ENCODE results near the gene GABRR3. TPM values are rescaled to one million over a fixed set of nuclear protein-coding genes. Genes with fewer than 3 reads are reported as not detected.

The GABRR3 gene
- total RNA-seq, 4 donors from 2014 or later, result not detected

DNA sequence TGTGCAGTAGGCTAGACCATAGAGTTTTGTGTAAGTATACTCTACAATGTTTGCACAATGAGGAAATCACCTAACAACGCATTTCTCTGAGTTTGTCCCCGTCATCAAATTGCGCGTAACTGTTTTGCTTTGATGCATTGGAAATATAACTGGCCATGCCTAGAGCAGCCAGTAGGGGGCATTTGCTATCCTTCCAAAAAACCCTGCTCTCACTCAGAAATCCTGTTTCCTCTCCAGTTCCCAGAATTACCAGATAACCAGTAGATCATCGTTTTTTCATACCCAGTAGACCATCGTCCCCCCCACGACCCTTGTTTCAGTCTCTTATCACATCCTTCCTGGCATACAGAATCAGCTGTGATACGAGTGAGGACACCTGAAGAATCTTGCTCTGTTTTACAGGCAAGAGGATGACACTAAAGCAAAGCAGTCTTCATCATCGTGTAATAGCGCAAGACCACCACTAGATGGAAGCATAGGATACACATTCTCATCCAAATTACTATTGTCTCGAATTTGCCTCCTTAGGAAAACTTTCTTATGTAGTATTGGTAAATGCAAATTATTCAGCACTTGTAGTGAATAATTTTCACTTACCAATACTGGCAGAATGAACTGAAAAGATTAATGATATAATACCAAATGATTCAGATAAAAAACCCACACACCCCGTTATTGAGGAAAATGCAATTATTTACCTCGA, 4.4 kb upstream of the GABRR3 start:
- intact Hi-C loops (cut with DNase I; ENCODE audit: low total_unique reads), result loop anchor here (1.0 kb wide), 1 partner anchor 290 kb away; no protein-coding TSS in a partner anchor
- Histone ChIP-seq H3K4me1 (no peaks in the 10 kb centered on the region), H3K9me3 (no peaks in the 10 kb centered on the region), H3K4me3 (peak overlapping the region; percentile 16 to 36 (median 27)), H3K27ac (no peak overlapping the region), H3K36me3 (no peaks in the 10 kb centered on the region), H3K27me3 (no peaks in the 10 kb centered on the region)
- peak; percentile 4 to 15 for DNase-seq
- TF ChIP-seq, protein P1, sequence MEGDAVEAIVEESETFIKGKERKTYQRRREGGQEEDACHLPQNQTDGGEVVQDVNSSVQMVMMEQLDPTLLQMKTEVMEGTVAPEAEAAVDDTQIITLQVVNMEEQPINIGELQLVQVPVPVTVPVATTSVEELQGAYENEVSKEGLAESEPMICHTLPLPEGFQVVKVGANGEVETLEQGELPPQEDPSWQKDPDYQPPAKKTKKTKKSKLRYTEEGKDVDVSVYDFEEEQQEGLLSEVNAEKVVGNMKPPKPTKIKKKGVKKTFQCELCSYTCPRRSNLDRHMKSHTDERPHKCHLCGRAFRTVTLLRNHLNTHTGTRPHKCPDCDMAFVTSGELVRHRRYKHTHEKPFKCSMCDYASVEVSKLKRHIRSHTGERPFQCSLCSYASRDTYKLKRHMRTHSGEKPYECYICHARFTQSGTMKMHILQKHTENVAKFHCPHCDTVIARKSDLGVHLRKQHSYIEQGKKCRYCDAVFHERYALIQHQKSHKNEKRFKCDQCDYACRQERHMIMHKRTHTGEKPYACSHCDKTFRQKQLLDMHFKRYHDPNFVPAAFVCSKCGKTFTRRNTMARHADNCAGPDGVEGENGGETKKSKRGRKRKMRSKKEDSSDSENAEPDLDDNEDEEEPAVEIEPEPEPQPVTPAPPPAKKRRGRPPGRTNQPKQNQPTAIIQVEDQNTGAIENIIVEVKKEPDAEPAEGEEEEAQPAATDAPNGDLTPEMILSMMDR (IDR thresholded peaks at IDR 0.05 in 4 of 5, conservative IDR thresholded peaks at IDR 0.05 in 1 of 5), result peak; percentile 50 to 82 (median 75)
- TF ChIP-seq POLR2A (IDR thresholded peaks at IDR 0.05), result no peak
- in situ Hi-C loops (cut with MboI; ENCODE audit: low sequenced_read_pairs in 4 of 4), result loop anchor here (5.0 to 25.0 kb wide), 4 partner anchors 285 to 773 kb away; no protein-coding TSS in a partner anchor
- peak; percentile 94 to 96 for ATAC-seq

DNA sequence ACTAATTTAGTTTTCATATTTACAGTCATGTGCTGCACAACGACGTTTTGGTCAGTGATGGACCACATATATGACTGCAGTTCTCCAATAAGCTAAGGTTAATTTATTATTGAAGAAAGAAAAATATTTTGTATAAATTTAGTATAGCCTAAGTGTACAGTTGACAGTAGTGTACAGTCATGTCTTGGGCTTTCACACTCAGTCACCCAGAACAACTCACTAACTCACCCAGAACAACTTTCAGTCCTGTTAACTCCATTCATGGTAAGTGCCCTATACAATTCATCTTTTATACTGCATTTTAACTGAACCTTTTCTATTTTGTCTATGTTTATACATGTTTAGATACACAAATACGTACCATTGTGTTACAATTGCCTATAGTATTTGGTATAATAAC, 3.8 kb upstream of the GABRR3 start:
- no peak overlapping the region for H3K4me3 ChIP-seq
- TF ChIP-seq, protein P1 (IDR thresholded peaks at IDR 0.05 in 4 of 5, conservative IDR thresholded peaks at IDR 0.05 in 1 of 5), result no peak
- TF ChIP-seq POLR2A (IDR thresholded peaks at IDR 0.05), result no peak
- no peaks in the 10 kb centered on the region for H3K36me3 ChIP-seq
- intact Hi-C loops (cut with DNase I; ENCODE audit: low total_unique reads) (loop anchor here (1.0 kb wide), 1 partner anchor 290 kb away; no protein-coding TSS in a partner anchor), in situ Hi-C loops (cut with MboI; ENCODE audit: low sequenced_read_pairs in 4 of 4) (loop anchor here in 2 of 4 donors (25.0 kb wide), 2 partner anchors 298 to 773 kb away; no protein-coding TSS in a partner anchor)
- no peaks in the 10 kb centered on the region for H3K27me3 ChIP-seq
- H3K4me1 ChIP-seq, result no peaks in the 10 kb centered on the region
- H3K27ac ChIP-seq, result no peak overlapping the region
- DNase-seq (no peak), ATAC-seq (no peak)
- no peaks in the 10 kb centered on the region for H3K9me3 ChIP-seq

DNA sequence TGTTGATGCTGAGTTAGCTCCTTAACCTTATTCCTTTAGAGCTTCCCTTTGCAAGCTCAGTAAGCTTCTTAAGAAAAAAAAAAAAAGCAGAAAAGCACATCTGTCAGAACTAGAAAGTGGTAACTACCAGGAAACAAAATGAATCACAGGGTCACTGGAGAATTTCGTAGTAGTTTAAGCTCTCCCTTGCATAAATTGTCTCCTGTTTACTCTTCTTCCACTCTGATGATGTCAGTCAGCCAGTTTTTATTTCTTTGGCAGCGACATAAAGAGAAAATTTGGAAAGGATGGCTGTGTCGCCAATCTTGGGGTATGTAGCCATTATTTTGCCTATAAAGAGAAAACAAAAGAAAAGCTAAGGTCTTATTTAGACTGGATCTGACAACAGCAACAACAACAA, 3.2 kb upstream of the GABRR3 start:
- intact Hi-C loops (cut with DNase I; ENCODE audit: low total_unique reads) (no loop called here), in situ Hi-C loops (cut with MboI; ENCODE audit: low sequenced_read_pairs in 4 of 4) (loop anchor here in 2 of 4 donors (25.0 kb wide), 2 partner anchors 299 to 774 kb away; no protein-coding TSS in a partner anchor)
- no peak for DNase-seq
- Histone ChIP-seq H3K27me3 (no peaks in the 10 kb centered on the region), H3K27ac (no peak overlapping the region), H3K4me3 (no peak overlapping the region), H3K36me3 (no peaks in the 10 kb centered on the region), H3K9me3 (no peaks in the 10 kb centered on the region), H3K4me1 (no peaks in the 10 kb centered on the region)
- ATAC-seq, result no peak
- no peak for TF ChIP-seq POLR2A (IDR thresholded peaks at IDR 0.05)
- TF ChIP-seq, protein P1 (IDR thresholded peaks at IDR 0.05 in 4 of 5, conservative IDR thresholded peaks at IDR 0.05 in 1 of 5), result no peak

DNA sequence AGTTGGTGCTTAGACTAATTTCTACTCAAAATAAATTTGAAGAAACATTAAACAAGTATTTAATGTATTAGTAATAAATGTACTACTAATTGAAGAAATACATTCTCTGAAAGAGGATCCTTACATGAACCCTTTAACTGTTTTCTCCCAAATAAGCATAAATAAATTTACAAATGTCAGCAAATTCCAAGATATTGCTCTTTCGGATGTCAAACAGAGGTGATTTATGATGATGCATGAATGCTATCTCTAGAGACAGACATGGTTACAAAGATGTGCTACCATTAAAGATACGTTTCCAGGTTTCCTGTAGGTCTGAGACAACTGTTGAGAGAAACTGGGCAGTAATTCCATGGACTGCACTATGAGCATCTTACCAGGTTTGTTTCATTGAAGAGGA, 629 bp downstream of the GABRR3 start:
- intact Hi-C loops (cut with DNase I; ENCODE audit: low total_unique reads), result no loop called here
- H3K36me3 ChIP-seq, result no peaks in the 10 kb centered on the region
- in situ Hi-C loops (cut with MboI; ENCODE audit: low sequenced_read_pairs in 4 of 4), result loop anchor here in 2 of 4 donors (25.0 kb wide), 2 partner anchors 303 to 778 kb away; no protein-coding TSS in a partner anchor
- no peaks in the 10 kb centered on the region for H3K27me3 ChIP-seq
- TF ChIP-seq, protein P1 (IDR thresholded peaks at IDR 0.05 in 4 of 5, conservative IDR thresholded peaks at IDR 0.05 in 1 of 5), result no peak
- TF ChIP-seq POLR2A (IDR thresholded peaks at IDR 0.05), result no peak
- no peak for ATAC-seq
- H3K9me3 ChIP-seq, result no peaks in the 10 kb centered on the region
- H3K27ac ChIP-seq, result no peak overlapping the region
- H3K4me1 ChIP-seq, result no peaks in the 10 kb centered on the region
- DNase-seq, result no peak
- H3K4me3 ChIP-seq, result no peak overlapping the region

Data from gastrocnemius medialis (tissue), 4 donors.